HG03575 (cell line): ENCODE results near the gene CTU2.

Experiments
- ATAC-seq: cut with Tn5 transposase; IDR thresholded peaks from one replicate; pipeline ENCODE4 v1.9.1; 2021; ENCODE audit not compliant: unreplicated experiment, insufficient number of reproducible peaks, low FRiP score; ENCODE audit errors: extremely low read depth

Gene CTU2

DNA sequence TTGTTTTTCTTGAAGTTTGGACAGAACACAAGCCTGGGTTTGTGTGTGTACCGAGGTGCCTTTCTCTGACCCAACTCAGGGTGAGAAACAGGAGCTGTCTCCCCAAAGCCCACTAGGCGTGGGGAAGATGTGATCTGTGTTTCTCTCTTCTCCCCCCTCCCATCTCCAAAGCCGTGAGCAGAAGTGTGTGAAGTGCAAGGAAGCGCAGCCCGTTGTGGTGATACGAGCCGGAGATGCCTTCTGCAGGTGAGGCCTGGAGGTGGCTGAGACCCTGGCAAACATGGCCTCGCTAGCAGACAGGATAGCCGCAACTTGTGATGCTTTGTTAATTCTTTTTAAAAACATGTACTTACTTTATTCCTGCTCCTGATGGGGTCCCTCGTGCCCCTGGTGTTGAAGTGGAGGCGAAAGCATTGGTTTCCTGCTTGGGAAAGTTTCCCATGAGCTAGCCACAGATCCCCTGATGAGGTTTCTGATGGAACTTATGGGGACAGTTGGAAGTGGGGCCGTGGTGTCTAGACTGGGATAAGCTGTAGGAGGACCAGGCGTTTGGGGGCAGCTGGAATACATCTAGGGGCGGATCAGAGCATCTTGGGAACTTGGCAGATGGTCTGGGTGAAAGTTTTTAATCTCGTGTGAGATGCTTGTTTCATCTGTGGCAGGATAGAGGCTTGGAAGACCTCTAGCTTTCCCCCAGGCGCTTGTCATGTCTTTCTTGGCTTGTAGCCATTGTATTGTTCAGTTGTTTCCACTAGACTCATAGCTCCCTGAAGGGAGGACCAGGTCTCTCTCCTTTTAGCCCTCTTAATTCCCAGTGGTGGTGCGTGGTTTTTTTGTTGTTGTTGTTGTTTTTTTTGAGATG, 893 bp downstream of the CTU2 start:
- no peak for ATAC-seq

DNA sequence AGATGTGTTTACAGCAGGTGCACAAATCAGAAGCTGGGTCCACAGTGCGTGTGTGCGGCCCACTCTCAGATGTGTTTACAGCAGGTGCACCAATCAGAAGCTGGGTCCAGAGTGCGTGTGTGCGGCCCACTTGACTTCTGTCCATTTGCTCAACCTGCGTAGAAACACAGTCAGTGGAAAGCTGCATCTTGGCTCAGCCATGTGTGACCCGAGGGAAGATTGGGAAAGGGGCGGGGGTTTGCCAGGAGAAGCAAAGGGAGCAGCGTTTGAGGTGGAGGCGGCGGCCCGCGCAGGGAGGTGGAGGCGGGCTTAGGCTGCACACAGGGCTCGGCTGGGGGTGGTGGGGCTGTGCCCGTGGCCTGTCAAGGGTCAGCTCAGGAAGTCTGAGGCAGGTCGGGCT, 4.3 kb downstream of the CTU2 start:
- ATAC-seq = no peak

DNA sequence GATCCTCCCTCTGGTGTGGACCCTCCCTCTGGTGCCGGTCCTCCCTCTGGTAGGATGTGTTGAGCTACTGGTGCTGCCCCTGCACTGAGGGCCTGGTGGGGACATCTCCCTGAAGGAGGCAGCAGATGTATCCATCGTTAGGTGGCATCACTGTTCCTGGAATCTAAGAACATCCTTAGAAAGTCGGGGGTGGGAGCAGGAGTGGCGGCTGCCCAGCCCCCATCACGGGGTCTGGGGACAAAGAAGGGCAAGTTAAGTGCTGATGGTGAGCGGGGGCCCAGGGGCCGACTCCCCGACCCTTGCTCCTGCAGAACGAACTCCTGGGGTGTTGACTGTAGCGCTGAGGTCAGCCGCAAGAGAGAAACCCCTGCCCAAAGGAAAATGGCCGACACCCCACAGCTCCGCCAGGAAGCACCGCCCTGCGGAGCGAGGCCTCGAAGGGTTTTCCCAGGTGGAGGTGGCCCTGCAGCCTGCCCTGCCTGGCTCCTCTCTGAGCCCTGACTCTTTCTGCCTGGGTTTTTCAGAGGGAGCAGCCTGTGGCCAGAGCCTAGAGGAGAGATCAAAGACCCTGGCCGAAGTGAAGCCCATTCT, 5.5 kb downstream of the CTU2 start:
- ATAC-seq = no peak

DNA sequence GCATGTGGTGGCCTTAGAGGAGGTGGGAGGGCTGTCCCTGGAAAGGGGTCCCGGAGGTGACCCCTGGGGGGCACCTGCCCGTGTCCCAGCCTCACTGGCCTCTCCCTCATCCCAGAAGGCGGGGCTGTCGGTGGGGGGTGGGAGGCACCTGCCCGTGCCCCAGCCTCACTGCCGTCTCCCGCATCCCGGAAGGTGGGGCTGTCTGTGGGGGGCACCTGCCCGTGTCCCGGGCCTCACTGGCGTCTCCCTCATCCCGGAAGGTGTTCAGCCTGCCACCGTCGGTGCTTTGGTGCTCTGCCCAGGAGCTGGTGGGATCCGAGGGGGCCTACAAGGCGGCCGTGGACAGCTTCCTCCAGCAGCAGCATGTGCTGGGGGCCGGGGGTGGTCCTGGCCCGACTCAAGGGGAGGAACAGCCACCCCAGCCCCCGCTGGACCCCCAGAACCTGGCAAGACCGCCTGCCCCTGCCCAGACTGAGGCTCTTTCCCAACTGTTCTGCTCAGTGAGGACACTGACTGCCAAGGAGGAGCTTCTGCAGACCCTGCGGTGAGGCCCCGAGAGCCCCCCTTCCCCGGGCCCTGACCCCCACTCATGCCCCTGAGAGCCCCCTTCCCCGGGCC, 6.2 kb downstream of the CTU2 start:
- ATAC-seq = no peak

DNA sequence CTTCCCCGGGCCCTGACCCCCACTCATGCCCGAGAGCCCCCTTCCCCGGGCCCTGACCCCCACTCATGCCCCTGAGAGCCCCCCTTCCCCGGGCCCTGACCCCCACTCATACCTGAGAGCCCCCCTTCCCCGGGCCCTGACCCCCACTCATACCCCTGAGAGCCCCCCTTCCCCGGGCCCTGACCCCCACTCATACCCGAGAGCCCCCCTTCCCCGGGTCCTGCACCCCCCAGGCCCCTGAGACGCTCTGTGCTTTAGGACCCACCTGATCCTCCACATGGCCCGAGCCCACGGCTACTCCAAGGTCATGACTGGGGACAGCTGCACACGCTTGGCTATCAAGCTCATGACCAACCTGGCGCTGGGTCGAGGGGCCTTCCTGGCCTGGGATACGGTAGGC, 6.8 kb downstream of the CTU2 start:
- no peak for ATAC-seq

DNA sequence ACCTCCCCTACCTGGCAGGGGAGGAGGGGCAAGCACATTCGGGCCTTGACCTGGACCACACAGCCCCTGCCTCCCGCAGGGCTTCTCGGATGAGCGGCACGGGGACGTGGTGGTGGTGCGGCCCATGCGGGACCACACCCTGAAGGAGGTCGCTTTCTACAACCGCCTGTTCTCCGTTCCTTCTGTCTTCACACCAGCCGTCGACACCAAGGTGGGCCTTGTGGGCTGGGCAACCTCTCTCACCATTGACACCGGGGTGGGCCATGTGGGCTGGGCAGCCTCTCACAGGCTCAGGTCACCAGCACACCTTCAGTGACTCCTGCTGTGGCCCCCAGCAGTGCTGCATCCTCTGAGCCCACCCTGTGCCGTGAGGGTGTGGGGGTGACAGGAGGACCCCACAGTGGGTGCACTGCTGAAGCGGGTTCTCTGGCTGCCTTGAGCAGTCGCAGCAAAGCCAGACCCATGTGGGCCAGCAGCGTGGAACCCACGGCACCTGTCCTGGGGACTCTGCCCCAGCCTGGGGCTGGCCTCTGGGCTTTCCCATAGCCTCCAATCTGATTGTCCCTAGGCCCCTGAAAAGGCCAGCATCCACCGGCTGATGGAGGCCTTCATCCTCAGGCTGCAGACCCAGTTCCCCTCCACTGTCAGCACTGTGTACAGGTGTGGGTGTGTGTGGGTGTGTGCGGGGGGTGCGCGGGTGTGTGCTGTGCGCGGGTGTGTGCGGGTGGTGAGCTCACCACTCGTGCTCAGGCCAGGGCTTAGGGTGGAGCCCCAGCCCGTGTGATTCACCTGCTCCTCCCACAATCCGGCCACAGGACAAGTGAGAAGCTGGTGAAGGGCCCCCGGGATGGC, 7.5 kb downstream of the CTU2 start:
- no peak for ATAC-seq

DNA sequence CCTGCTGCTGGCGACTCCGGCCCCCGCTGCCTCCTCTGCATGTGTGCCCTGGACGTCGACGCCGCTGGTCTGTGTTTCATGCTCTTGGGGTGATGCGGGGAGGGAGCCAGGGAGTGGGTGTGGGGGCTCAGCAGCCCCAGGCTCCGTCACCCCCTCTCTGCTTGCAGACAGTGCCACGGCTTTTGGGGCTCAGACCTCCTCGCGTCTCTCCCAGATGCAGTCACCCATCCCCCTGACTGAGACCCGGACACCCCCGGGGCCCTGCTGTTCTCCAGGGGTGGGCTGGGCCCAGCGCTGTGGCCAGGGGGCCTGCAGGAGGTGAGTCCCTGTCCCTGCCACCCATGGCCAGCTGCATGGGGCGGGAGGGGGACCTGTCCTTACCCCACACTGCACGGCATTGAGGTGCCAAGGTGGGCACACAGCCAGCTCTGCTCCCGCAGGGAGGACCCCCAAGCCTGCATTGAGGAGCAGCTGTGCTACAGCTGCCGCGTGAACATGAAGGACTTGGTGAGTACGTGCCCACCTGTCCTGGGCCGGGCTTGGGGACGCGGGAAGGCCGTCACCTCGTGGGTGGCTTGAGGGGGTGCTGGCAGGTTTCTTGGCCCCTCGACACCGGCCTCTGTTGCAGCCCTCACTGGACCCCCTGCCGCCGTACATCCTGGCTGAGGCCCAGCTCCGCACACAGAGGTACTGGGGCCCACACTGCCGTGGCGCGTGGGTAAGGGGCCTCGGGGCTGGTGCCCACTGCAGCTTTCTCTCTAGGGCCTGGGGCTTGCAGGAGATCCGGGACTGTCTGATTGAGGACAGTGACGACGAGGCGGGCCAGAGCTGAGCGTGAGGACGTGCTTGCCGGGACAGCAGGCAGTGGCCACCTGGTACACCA, 8.4 kb downstream of the CTU2 start:
- ATAC-seq = no peak

DNA sequence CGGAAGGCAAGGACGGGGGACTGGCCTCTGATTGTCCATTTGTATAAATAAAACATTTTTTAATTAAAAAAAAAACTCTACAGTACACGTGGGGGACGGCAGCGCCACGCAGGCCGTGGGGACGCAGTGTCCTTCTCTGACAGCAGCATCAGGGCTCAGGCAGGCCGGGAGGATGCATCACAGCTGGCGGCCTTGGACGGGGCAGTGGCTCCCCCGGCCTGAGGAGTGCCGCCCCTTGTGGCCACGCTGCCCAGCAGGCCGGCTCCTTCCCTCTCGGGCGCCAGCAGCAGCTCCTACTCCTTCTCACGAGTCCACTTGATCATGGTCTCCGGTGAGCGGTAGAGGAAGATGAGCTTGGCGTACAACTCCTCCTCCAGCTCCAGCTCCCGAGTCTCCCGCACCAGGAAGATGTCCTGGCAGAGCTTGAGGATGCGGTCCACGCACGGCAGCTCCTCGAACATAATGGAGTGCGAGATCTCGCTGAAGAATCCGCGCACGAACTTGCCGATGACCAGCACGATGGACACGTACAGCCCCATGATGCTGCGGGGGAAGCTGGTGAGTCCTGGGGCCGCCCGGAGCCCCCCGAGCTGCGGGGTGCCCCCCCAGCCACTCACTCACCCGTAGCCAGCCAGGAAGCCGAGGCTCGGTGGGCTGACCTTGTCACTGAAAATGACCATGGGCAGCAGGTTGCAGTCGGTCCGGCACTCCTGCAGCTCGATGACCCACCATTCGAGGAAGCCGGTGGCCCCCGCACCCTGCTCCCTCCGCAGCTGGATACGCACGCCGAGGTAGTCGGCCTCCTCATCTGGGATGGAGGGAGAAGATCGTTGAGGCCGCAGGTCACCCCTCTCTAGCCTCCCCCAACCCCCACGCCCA, 9.2 kb downstream of the CTU2 start:
- ATAC-seq = no peak

DNA sequence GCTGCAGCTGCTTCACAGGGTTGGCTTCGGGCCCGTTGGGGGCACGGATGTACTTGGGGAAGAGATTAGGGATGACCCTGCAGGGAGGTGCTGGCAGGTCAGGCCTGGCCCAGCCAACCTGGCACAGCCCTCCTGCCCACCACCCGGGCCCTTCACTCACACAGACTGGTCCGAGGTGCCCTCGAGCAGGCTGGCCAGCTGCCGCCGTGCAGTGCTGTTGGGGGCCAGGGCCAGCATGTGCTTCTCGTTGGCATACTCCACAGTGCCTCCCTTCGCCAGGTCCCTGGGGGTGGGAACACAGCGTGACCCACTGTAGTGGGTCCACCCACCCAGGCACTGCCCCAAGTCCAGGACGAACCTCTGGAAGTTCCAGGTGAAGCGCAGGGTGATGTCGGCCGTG, 9.9 kb downstream of the CTU2 start:
- no peak for ATAC-seq

DNA sequence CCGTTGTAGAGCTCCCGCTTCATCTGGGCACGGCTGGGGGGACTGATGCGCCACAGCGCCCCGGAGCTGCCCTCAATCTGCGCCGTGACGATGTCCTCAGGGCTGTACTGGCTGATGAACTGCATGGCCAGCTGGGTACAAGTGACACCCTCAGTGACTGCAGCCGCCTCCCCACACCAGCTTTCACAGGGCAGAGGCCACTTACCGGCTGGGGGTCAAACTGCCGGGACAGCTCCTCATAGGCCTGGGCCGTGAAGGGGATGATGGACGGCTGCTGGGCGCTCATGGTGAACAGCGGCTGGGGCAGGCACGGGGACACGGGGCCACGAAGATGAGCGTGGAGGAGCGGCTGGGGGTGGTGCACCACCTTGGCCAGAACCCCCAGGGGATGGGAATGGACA, 10.3 kb downstream of the CTU2 start:
- no peak for ATAC-seq

DNA sequence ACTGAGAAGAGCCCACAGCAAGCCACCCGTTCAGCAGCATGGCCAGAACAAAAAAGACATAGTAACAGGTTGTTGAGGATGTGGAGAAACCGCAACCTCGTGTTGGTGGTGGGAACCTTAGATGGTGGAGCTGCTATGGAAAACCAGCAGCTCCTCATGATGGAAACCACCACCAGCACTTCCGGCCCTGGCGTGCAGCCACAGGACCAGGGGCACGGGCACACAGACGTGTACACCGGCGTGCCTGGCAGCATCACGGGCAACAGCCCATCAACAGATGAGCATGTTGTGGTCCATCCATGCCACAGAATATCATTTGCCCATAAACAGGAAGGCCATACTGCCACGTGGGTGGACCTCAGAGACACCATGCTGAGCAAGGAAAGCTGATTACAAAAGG, 11.9 kb downstream of the CTU2 start:
- ATAC-seq = no peak

DNA sequence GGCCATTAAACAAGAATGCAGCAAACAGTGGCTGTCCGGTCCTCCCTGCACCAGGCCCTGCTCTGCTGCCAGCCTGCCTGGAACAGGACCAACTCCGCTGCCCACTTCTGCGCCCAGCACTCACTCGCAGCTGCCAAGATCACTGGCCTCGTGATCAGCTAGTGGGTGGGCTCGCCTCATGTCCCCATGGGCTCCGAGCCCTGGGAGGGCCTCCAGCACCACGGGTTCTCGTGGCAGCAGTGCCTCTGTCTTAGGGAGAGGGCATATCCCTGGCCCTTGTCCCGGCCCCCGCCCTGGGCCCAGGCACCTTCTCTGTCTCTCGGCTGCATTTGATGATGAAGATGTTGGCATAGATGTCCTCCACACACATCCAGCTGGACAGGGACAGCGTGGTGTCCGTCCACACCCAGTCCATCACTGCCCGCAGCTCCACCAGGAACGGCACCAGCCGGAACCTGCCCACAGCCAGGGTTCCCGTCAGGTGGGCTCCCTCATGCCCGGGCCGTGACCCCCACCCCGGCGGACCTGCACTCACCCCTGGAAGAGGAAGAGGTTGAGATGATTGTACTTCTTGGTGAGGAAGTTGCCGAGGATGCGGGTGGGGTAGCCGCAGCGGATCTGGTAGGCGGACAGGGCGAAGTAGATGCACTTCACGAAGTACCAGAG, 13.1 kb downstream of the CTU2 start:
- no peak for ATAC-seq

DNA sequence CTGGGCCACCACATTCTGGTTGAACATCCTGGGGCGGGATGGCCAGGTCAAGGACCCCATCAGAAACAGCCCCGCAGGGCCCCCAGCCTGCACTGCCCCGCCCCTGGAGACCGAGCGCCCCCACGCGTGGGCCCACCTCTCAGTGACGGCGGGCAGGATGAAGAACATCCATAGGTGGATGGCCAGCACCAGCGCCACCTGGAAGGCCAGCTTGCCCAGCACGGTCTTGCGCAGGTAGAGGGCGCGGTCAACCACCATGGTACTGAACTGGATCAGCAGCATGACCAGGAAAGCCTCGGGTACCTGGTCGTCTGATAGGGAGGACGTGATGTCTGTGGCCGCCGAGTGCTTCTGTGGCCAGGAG, 13.6 kb downstream of the CTU2 start:
- ATAC-seq = no peak

DNA sequence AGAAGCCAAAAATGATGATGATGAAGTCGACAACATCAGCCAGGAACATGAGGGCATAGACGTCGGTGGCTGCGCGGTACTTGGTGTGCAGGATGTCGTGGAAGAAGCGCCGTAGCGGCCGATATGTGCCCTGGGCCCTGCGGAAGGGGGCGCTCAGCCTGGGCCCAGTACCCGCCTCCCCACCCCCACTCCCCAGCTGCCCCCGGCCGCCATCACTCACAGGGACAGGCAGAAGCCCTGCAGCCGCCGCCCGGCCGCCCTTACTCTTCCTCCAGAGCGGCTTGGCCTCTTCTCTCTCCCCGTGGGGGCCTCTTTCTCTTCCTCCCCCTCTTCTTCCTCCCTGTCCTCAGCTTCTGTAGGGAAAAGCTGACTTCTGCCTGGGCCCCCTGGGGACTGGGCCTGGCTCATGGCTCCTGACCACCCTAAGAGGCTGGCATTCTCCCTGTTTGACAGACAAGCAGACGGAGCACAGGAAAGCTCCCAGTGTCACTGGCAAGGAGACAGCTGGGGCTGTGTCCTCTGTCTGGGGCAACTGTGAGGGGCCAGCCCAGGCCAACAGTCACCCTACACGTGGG, 14.2 kb downstream of the CTU2 start:
- no peak for ATAC-seq

DNA sequence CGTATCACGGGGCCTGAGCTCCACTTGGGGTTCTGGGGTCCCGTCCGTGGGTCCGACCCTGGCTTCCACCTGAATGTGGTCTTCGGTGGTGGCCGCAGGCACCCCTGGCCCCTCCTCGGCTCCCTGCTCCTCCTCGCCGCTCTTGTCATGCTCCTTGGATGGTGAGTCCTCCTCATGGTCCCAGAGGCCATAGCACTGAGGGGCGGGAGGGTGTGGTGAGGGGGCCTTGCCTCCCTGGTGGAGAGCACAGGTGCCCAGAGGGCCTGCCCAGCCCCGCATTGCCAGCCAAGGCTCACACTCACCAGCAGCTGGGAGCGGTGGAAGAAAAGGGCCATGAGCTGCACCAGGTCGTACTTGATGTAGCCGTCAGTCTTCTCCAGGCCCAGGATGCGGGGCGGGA, 14.9 kb downstream of the CTU2 start:
- ATAC-seq = no peak

DNA sequence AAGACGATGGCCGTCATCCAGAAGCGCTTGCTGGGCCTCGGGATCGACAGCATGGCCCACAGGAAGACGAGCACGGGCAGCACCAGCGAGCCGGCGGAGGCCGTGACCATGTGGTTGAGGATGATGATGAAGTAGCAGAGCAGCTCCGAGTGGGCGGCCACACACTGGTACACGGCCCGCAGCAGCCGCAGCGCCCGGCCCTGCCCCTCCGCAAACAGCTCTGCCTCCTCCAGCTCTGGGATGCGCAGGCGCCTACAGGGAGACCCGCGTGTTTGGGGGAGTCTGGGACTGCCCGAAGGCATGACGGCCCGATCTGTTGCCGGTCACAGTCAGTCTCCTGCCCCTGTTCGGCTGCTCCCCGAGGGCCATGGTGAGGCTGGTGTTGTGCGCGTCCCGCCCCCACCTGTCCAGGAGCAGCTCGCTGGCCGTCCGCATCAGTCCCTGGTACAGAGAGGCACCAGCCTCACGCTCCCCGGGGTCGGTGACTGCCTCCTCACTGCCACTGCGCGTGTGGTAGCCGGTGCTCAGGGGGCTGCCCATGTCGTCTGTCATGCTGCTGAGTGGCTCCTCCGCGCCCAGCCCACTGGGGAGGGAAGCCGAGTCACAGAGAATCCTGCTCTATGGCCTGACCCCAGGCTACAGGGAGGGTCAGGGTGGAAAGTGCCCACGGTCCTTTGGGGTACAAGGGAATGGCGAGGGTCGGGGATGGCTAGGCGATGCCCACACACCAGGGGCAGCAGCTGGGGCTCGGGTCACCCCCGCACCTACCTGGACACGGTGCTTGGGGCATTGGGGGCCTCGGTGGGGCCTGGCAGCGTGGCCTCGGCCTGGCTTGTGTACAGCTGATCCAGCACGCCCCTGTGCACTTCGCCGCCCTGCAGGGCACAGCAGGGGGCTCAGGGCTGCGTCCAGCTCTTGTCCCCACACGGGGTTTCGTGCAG, 15.8 kb downstream of the CTU2 start:
- ATAC-seq = no peak
